WTC11 (cell line): ENCODE data around the gene PTP4A2. TPM values are rescaled to one million over a fixed set of nuclear protein-coding genes. Genes with fewer than 3 reads are reported as not detected.
A peak's percentile ranks its signal among the peaks of the same experiment; 100 is the strongest.

Source experiments
- ATAC-seq: fragments of 200-7000 bp; cut with Tn5 transposase; 2 replicates; pipeline ENCODE4 v1.10.0; 2021; ENCODE audit warnings: mild to moderate bottlenecking, moderate library complexity
- CTCF ChIA-PET: fragments of 300-600 bp; sonication (Branson Sonifier 250); formaldehyde crosslinking; loops from one replicate; lab custom pipeline; 2021; ENCODE audit warnings: antibody characterized with exemption; lab: Charles Lee
- POLR2A ChIA-PET: fragments of 350-600 bp; sonication (Branson Sonifier 250); formaldehyde crosslinking; loops from one replicate; lab custom pipeline; 2021; ENCODE audit warnings: antibody characterized with exemption; lab: Charles Lee
- DNase-seq: peaks from one replicate; pipeline ENCODE4 v3.0.0; 2021; ENCODE audit warnings: low spot score
- H3K27ac Mint-ChIP-seq: 2 replicates; pipeline ENCODE4 v1.8.0; 2021; ENCODE audit warnings: mixed read lengths
- H3K27me3 Mint-ChIP-seq: 2 replicates; pipeline ENCODE4 v1.8.0; 2021; ENCODE audit warnings: low read depth, mild to moderate bottlenecking, moderate library complexity, mixed read lengths
- H3K36me3 Mint-ChIP-seq: 2 replicates; pipeline ENCODE4 v1.8.0; 2021; ENCODE audit warnings: mixed read lengths
- H3K4me1 Mint-ChIP-seq: 2 replicates; pipeline ENCODE4 v1.8.0; 2022; ENCODE audit warnings: mixed read lengths
- H3K4me3 Mint-ChIP-seq: 2 replicates; pipeline ENCODE4 v1.8.0; 2021; ENCODE audit warnings: mild to moderate bottlenecking, moderate library complexity, mixed read lengths
- H3K9me3 Mint-ChIP-seq: 2 replicates; pipeline ENCODE4 v1.8.0; 2021; ENCODE audit warnings: mixed read lengths
- ATF1 ChIP-seq: sonication (generic); formaldehyde crosslinking; IDR thresholded peaks from 2 replicates; pipeline ENCODE4 v1.8.1; 2023; ENCODE audit warnings: mild to moderate bottlenecking, moderate library complexity, missing genetic modification reagents
- CREB1 ChIP-seq: sonication (generic); formaldehyde crosslinking; IDR thresholded peaks from 2 replicates; pipeline ENCODE4 v1.8.0; 2023; ENCODE audit warnings: mild to moderate bottlenecking, missing genetic modification reagents
- ETV6 ChIP-seq: sonication (generic); formaldehyde crosslinking; IDR thresholded peaks from 2 replicates; pipeline ENCODE4 v1.8.1; 2022; ENCODE audit warnings: mild to moderate bottlenecking, missing genetic modification reagents
- NR1H2 ChIP-seq: sonication (generic); formaldehyde crosslinking; IDR thresholded peaks from 2 replicates; pipeline ENCODE4 v1.9.0; 2021; ENCODE audit warnings: mild to moderate bottlenecking, moderate library complexity, missing genetic modification reagents
- SMAD3 ChIP-seq: sonication (generic); formaldehyde crosslinking; IDR thresholded peaks from 2 replicates; pipeline ENCODE4 v1.8.0; 2022; ENCODE audit warnings: missing genetic modification reagents, mild to moderate bottlenecking, borderline replicate concordance
- SMAD4 ChIP-seq: sonication (generic); formaldehyde crosslinking; IDR thresholded peaks from 2 replicates; pipeline ENCODE4 v1.8.0; 2022; ENCODE audit warnings: mild to moderate bottlenecking, missing genetic modification reagents
- SOX15 ChIP-seq: fragments of 250-450 bp; sonication (Bioruptor Pico); IDR thresholded peaks from 2 replicates; pipeline ENCODE4 v1.9.0; 2021; ENCODE audit warnings: mild to moderate bottlenecking
- SP1 ChIP-seq: sonication (generic); formaldehyde crosslinking; conservative IDR thresholded peaks from 2 replicates; pipeline ENCODE4 v1.8.1; 2022; ENCODE audit warnings: missing genetic modification reagents
- ZNF121 ChIP-seq: sonication (generic); formaldehyde crosslinking; IDR thresholded peaks from 2 replicates; pipeline ENCODE4 v1.8.0; 2023; ENCODE audit warnings: missing genetic modification reagents
- ZNF416 ChIP-seq: fragments of 250-450 bp; sonication (Bioruptor Pico); IDR thresholded peaks from 2 replicates; pipeline ENCODE4 v1.9.0; 2021; ENCODE audit warnings: mild to moderate bottlenecking, inconsistent platforms
- total RNA-seq: library from RNA; stranded (reverse); gene quantifications from 3 replicates; pipeline ENCODE4 v1.2.3, GENCODE V29; 2021
- TF ChIP-seq, protein P1 (sequence below): sonication (generic); formaldehyde crosslinking; IDR thresholded peaks from 2 replicates; pipeline ENCODE4 v1.8.0; 2022; ENCODE audit warnings: missing genetic modification reagents
- TF ChIP-seq, protein P2 (sequence below): sonication (generic); formaldehyde crosslinking; IDR thresholded peaks from 2 replicates; pipeline ENCODE4 v1.8.1; 2022; ENCODE audit warnings: low read depth, missing genetic modification reagents, borderline replicate concordance
- TF ChIP-seq, protein P3 (sequence below): fragments of 250-450 bp; sonication (Bioruptor Pico); IDR thresholded peaks from 2 replicates; pipeline ENCODE4 v1.8.0; 2021; ENCODE audit warnings: mild to moderate bottlenecking
- TF ChIP-seq, protein P4 (sequence below): sonication (generic); formaldehyde crosslinking; IDR thresholded peaks from 2 replicates; pipeline ENCODE4 v1.8.0; 2022; ENCODE audit warnings: mild to moderate bottlenecking, missing genetic modification reagents
- TF ChIP-seq, protein P5 (sequence below): fragments of 250-450 bp; sonication (Bioruptor Pico); IDR thresholded peaks from 2 replicates; pipeline ENCODE4 v1.9.0; 2021; ENCODE audit warnings: mild to moderate bottlenecking, borderline replicate concordance

Gene PTP4A2
- total RNA-seq, 1 experiment from 2014 or later = 172 TPM

DNA sequence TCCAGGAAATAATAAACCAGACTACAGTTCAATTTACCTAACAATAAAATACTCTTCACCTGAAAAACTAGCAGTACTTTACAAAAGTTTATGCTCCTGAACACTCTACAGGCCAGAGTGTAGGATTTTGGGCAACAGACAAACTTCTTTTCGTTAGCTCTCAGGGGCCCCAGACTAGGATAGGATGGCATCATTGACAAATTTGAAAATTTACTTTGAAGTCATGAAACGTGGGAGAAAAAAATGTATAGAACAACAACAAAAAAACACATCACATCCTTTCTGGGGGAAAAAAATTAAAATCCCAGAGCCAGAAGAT, 1.2 kb downstream of the PTP4A2 start (continued):
- TF ChIP-seq NR1H2 (CRISPR knock-in tag) (no peak), SP1 (CRISPR knock-in tag) (no peak), ETV6 (no peak), SOX15 (CRISPR knock-in tag) (no peak)

- peak overlapping the region; percentile 97 for H3K4me3 Mint-ChIP-seq
- no peak for TF ChIP-seq ZNF121 (CRISPR knock-in tag)
- TF ChIP-seq, protein P1, sequence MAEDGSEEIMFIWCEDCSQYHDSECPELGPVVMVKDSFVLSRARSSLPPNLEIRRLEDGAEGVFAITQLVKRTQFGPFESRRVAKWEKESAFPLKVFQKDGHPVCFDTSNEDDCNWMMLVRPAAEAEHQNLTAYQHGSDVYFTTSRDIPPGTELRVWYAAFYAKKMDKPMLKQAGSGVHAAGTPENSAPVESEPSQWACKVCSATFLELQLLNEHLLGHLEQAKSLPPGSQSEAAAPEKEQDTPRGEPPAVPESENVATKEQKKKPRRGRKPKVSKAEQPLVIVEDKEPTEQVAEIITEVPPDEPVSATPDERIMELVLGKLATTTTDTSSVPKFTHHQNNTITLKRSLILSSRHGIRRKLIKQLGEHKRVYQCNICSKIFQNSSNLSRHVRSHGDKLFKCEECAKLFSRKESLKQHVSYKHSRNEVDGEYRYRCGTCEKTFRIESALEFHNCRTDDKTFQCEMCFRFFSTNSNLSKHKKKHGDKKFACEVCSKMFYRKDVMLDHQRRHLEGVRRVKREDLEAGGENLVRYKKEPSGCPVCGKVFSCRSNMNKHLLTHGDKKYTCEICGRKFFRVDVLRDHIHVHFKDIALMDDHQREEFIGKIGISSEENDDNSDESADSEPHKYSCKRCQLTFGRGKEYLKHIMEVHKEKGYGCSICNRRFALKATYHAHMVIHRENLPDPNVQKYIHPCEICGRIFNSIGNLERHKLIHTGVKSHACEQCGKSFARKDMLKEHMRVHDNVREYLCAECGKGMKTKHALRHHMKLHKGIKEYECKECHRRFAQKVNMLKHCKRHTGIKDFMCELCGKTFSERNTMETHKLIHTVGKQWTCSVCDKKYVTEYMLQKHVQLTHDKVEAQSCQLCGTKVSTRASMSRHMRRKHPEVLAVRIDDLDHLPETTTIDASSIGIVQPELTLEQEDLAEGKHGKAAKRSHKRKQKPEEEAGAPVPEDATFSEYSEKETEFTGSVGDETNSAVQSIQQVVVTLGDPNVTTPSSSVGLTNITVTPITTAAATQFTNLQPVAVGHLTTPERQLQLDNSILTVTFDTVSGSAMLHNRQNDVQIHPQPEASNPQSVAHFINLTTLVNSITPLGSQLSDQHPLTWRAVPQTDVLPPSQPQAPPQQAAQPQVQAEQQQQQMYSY (CRISPR knock-in tag) = no peak
- no peak for TF ChIP-seq CREB1
- peaks cover 14% of the 10 kb centered on the region for H3K27me3 Mint-ChIP-seq
- H3K4me1 Mint-ChIP-seq = peaks cover 63% of the 10 kb centered on the region
- ChIA-PET CTCF (interaction anchor here (1.8 kb wide), 1 partner anchor 28 kb away, joined by 24 read pairs; no protein-coding TSS in a partner anchor), POLR2A (interaction anchor here (0.9 kb wide), 1 partner anchor 54 kb away, joined by 3 read pairs; no protein-coding TSS in a partner anchor)
- H3K9me3 Mint-ChIP-seq = no peaks in the 10 kb centered on the region
- ATAC-seq (no peak), DNase-seq (no peak)
- H3K36me3 Mint-ChIP-seq = no peaks in the 10 kb centered on the region
- peak overlapping the region; percentile 55 for H3K27ac Mint-ChIP-seq
Observed at GRCh38 chr1:31936278-31936980, 1.7 kb downstream of the PTP4A2 start.

- POLR2A ChIA-PET = interaction anchor here (0.9 to 1.2 kb wide), 2 partner anchors 9 to 56 kb away, joined by 3 read pairs; no protein-coding TSS in a partner anchor
- Mint-ChIP-seq H3K9me3 (no peaks in the 10 kb centered on the region), H3K36me3 (peaks cover 4% of the 10 kb centered on the region; the same call in 1 of the 2 replicates), H3K27ac (peak overlapping the region; percentile 35), H3K4me1 (peaks cover 70% of the 10 kb centered on the region), H3K4me3 (peak overlapping the region; percentile 97; the same call in 1 of the 2 replicates), H3K27me3 (peaks cover 14% of the 10 kb centered on the region)
- TF ChIP-seq ATF1 (CRISPR knock-in tag) (no peak), ZNF416 (CRISPR knock-in tag) (no peak), SMAD4 (CRISPR knock-in tag) (no peak), SMAD3 (no peak)
- TF ChIP-seq, protein P2, sequence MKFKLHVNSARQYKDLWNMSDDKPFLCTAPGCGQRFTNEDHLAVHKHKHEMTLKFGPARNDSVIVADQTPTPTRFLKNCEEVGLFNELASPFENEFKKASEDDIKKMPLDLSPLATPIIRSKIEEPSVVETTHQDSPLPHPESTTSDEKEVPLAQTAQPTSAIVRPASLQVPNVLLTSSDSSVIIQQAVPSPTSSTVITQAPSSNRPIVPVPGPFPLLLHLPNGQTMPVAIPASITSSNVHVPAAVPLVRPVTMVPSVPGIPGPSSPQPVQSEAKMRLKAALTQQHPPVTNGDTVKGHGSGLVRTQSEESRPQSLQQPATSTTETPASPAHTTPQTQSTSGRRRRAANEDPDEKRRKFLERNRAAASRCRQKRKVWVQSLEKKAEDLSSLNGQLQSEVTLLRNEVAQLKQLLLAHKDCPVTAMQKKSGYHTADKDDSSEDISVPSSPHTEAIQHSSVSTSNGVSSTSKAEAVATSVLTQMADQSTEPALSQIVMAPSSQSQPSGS (CRISPR knock-in tag) = no peak
- TF ChIP-seq, protein P3, sequence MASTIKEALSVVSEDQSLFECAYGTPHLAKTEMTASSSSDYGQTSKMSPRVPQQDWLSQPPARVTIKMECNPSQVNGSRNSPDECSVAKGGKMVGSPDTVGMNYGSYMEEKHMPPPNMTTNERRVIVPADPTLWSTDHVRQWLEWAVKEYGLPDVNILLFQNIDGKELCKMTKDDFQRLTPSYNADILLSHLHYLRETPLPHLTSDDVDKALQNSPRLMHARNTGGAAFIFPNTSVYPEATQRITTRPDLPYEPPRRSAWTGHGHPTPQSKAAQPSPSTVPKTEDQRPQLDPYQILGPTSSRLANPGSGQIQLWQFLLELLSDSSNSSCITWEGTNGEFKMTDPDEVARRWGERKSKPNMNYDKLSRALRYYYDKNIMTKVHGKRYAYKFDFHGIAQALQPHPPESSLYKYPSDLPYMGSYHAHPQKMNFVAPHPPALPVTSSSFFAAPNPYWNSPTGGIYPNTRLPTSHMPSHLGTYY (CRISPR knock-in tag) = no peak
- TF ChIP-seq, protein P4, sequence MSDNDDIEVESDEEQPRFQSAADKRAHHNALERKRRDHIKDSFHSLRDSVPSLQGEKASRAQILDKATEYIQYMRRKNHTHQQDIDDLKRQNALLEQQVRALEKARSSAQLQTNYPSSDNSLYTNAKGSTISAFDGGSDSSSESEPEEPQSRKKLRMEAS = no peak
- TF ChIP-seq, protein P5, sequence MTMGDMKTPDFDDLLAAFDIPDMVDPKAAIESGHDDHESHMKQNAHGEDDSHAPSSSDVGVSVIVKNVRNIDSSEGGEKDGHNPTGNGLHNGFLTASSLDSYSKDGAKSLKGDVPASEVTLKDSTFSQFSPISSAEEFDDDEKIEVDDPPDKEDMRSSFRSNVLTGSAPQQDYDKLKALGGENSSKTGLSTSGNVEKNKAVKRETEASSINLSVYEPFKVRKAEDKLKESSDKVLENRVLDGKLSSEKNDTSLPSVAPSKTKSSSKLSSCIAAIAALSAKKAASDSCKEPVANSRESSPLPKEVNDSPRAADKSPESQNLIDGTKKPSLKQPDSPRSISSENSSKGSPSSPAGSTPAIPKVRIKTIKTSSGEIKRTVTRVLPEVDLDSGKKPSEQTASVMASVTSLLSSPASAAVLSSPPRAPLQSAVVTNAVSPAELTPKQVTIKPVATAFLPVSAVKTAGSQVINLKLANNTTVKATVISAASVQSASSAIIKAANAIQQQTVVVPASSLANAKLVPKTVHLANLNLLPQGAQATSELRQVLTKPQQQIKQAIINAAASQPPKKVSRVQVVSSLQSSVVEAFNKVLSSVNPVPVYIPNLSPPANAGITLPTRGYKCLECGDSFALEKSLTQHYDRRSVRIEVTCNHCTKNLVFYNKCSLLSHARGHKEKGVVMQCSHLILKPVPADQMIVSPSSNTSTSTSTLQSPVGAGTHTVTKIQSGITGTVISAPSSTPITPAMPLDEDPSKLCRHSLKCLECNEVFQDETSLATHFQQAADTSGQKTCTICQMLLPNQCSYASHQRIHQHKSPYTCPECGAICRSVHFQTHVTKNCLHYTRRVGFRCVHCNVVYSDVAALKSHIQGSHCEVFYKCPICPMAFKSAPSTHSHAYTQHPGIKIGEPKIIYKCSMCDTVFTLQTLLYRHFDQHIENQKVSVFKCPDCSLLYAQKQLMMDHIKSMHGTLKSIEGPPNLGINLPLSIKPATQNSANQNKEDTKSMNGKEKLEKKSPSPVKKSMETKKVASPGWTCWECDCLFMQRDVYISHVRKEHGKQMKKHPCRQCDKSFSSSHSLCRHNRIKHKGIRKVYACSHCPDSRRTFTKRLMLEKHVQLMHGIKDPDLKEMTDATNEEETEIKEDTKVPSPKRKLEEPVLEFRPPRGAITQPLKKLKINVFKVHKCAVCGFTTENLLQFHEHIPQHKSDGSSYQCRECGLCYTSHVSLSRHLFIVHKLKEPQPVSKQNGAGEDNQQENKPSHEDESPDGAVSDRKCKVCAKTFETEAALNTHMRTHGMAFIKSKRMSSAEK (CRISPR knock-in tag) = no peak
- CTCF ChIA-PET = interaction anchor here (0.7 to 1.9 kb wide), 8 partner anchors 10 to 302 kb away, joined by 3 to 24 read pairs (median 4); partner anchors contain the start of gene TMEM39B
- ATAC-seq (no peak), DNase-seq (no peak)
Observed at GRCh38 chr1:31934706-31935629, 3.2 kb downstream of the PTP4A2 start.
